H9 (cell line): ENCODE results near the gene KIAA1549. TPM values are rescaled to one million over a fixed set of nuclear protein-coding genes. Genes with fewer than 3 reads are reported as not detected.
A peak's percentile ranks its signal among the peaks of the same experiment; 100 is the strongest.

Experiments
- DNase-seq: peaks from one replicate; pipeline ENCODE4 v3.0.0-alpha.2; 2017
- H2AFZ ChIP-seq: one replicate; pipeline ENCODE4 v1.6.1; 2013; ENCODE audit warnings: mild to moderate bottlenecking, low read length, control low read depth, moderate library complexity
- H2AK5ac ChIP-seq: 2 replicates; pipeline ENCODE4 v1.6.1; 2013; ENCODE audit warnings: low read length, control low read depth, mixed read lengths; ENCODE audit not compliant: insufficient read length
- H2BK120ac ChIP-seq: one replicate; pipeline ENCODE4 v1.6.1; 2013; ENCODE audit warnings: low read depth, mild to moderate bottlenecking, low read length, control low read depth, inconsistent platforms; ENCODE audit not compliant: poor library complexity, severe bottlenecking
- H2BK12ac ChIP-seq: 2 replicates; pipeline ENCODE4 v1.6.1; 2013; ENCODE audit warnings: low read length, control low read depth, mixed read lengths, low read depth; ENCODE audit not compliant: insufficient read length
- H2BK15ac ChIP-seq: 2 replicates; pipeline ENCODE4 v1.6.1; 2013; ENCODE audit warnings: low read depth, low read length, control low read depth
- H2BK20ac ChIP-seq: one replicate; pipeline ENCODE4 v1.6.1; 2013; ENCODE audit warnings: low read depth, mild to moderate bottlenecking, low read length, control low read depth, inconsistent platforms; ENCODE audit not compliant: poor library complexity, severe bottlenecking
- H2BK5ac ChIP-seq: 2 replicates; pipeline ENCODE4 v1.6.1; 2013; ENCODE audit warnings: low read length, control low read depth, mixed read lengths; ENCODE audit not compliant: insufficient read length
- H3K14ac ChIP-seq: 2 replicates; pipeline ENCODE4 v1.6.1; 2013; ENCODE audit warnings: low read length, control low read depth; ENCODE audit not compliant: insufficient read depth
- H3K18ac ChIP-seq: 2 replicates; pipeline ENCODE4 v1.6.1; 2013; ENCODE audit warnings: low read depth, mild to moderate bottlenecking, mixed read lengths, low read length, control low read depth; ENCODE audit not compliant: insufficient read length
- H3K23ac ChIP-seq: 2 replicates; pipeline ENCODE4 v1.6.1; 2013; ENCODE audit warnings: low read length, control low read depth, mixed read lengths, low read depth; ENCODE audit not compliant: insufficient read length
- H3K23me2 ChIP-seq: 2 replicates; pipeline ENCODE4 v1.6.1; 2013; ENCODE audit warnings: low read depth, mild to moderate bottlenecking, mixed read lengths, low read length, control low read depth; ENCODE audit not compliant: insufficient read length, poor library complexity, severe bottlenecking
- H3K27ac ChIP-seq: 2 replicates; pipeline ENCODE4 v1.5.1; 2013; ENCODE audit warnings: low read length, control low read depth, mixed read lengths, low read depth; ENCODE audit not compliant: insufficient read length
- H3K27me3 ChIP-seq: 2 replicates; pipeline ENCODE4 v1.6.1; 2013; ENCODE audit warnings: low read length, control low read depth, inconsistent platforms; ENCODE audit not compliant: insufficient read depth
- H3K4ac ChIP-seq: 2 replicates; pipeline ENCODE4 v1.6.1; 2013; ENCODE audit warnings: low read depth, mild to moderate bottlenecking, control low read depth, inconsistent platforms, low read length, moderate library complexity
- H3K4me1 ChIP-seq: 2 replicates; pipeline ENCODE4 v1.6.1; 2013; ENCODE audit warnings: low read length, control low read depth, inconsistent platforms; ENCODE audit not compliant: insufficient read depth
- H3K4me2 ChIP-seq: 2 replicates; pipeline ENCODE4 v1.6.1; 2013; ENCODE audit warnings: low read length, control low read depth, mixed read lengths; ENCODE audit not compliant: insufficient read length, insufficient read depth
- H3K56ac ChIP-seq: 2 replicates; pipeline ENCODE4 v1.6.1; 2013; ENCODE audit warnings: low read depth, mild to moderate bottlenecking, mixed read lengths, low read length, control low read depth; ENCODE audit not compliant: insufficient read length
- H3K79me1 ChIP-seq: 2 replicates; pipeline ENCODE4 v1.6.1; 2013; ENCODE audit warnings: low read depth, mild to moderate bottlenecking, moderate library complexity, low read length, control low read depth, inconsistent platforms; ENCODE audit not compliant: insufficient read depth, poor library complexity, severe bottlenecking
- H3K79me2 ChIP-seq: 2 replicates; pipeline ENCODE4 v1.6.1; 2013; ENCODE audit warnings: low read length, control low read depth, inconsistent platforms; ENCODE audit not compliant: insufficient read depth
- H3K9ac ChIP-seq: 2 replicates; pipeline ENCODE4 v1.6.1; 2013; ENCODE audit warnings: low read length, control low read depth, mixed read lengths; ENCODE audit not compliant: insufficient read length; ENCODE audit errors: extremely low read depth
- H3K9me3 ChIP-seq: one replicate; pipeline ENCODE4 v1.6.1; 2013; ENCODE audit warnings: low read depth, low read length, inconsistent platforms; ENCODE audit not compliant: control insufficient read depth
- H3T11ph ChIP-seq: one replicate; pipeline ENCODE4 v1.6.1; 2013; ENCODE audit warnings: mild to moderate bottlenecking, low read length, control low read depth, inconsistent platforms
- H4K20me1 ChIP-seq: one replicate; pipeline ENCODE4 v1.6.1; 2013; ENCODE audit not compliant: control insufficient read depth, insufficient read length, insufficient read depth
- H4K5ac ChIP-seq: 2 replicates; pipeline ENCODE4 v1.6.1; 2013; ENCODE audit warnings: low read depth, mild to moderate bottlenecking, mixed read lengths, low read length, control low read depth; ENCODE audit not compliant: insufficient read length
- H4K8ac ChIP-seq: replicated peaks from 2 replicates; pipeline ENCODE4 v1.6.1; 2013; ENCODE audit warnings: low read length, control low read depth, mixed read lengths, low read depth; ENCODE audit not compliant: insufficient read length
- H4K91ac ChIP-seq: 2 replicates; pipeline ENCODE4 v1.6.1; 2013; ENCODE audit warnings: low read depth, mild to moderate bottlenecking, moderate library complexity, mixed read lengths, low read length, control low read depth; ENCODE audit not compliant: insufficient read length
- H3K27ac Mint-ChIP-seq, 3 experiments: 2 replicates in 2 of 3; 3 replicates in 1 of 3; pipeline ENCODE4 v1.8.0; 2020 to 2021; ENCODE audit warnings: mixed read lengths in 3 of 3, mild to moderate bottlenecking in 1 of 3, moderate library complexity in 1 of 3
- H3K27me3 Mint-ChIP-seq: 2 replicates; pipeline ENCODE4 v1.8.0; 2021; ENCODE audit warnings: low read depth, mild to moderate bottlenecking, moderate library complexity, mixed read lengths
- H3K36me3 Mint-ChIP-seq, 3 experiments: 2 replicates in 2 of 3; 3 replicates in 1 of 3; pipeline ENCODE4 v1.8.0; 2020 to 2021; ENCODE audit warnings: low read depth in 3 of 3, mixed read lengths in 3 of 3; ENCODE audit not compliant: insufficient read depth in 1 of 3
- H3K4me1 Mint-ChIP-seq, 2 experiments: 2 replicates each; pipeline ENCODE4 v1.8.0; 2020; ENCODE audit warnings: mixed read lengths in 2 of 2
- H3K4me3 Mint-ChIP-seq, 2 experiments: 2 replicates in 1 of 2; 3 replicates in 1 of 2; pipeline ENCODE4 v1.8.0; 2020 to 2021; ENCODE audit warnings: mild to moderate bottlenecking in 2 of 2, mixed read lengths in 2 of 2, moderate library complexity in 1 of 2
- H3K9me3 Mint-ChIP-seq, 2 experiments: 2 replicates in 1 of 2; 3 replicates in 1 of 2; pipeline ENCODE4 v1.8.0; 2020; ENCODE audit warnings: mild to moderate bottlenecking in 2 of 2, mixed read lengths in 2 of 2, moderate library complexity in 1 of 2
- WGBS: extraction: QIAGEN DNeasy Blood & Tissue Kit; methylation state at CpG from one replicate; pipeline ENCODE4 v1.1.7; 2013; ENCODE audit warnings: missing lambda C conversion rate, low lambda C conversion rate, mixed read lengths; ENCODE audit not compliant: insufficient read length; ENCODE audit errors: extremely low coverage; 5-methylcytosine and 5-hydroxymethylcytosine counted together
- total RNA-seq: library from RNA; stranded (reverse); gene quantifications from 2 replicates; pipeline ENCODE4 v1.2.1, GENCODE V29; 2021
- TF ChIP-seq, protein P1 (sequence below): fragments of 200-600 bp; sonication (generic); conservative IDR thresholded peaks from 3 replicates; pipeline ENCODE4 v1.8.0; 2021; ENCODE audit warnings: antibody characterized with exemption, mild to moderate bottlenecking

KIAA1549 gene
- total RNA-seq, 1 experiment from 2014 or later, result 11.9 TPM

- peaks cover 58 to 63% (median 61%) of the 10 kb centered on the region in 3 experiments for H3K36me3 Mint-ChIP-seq
- H3K4me1 ChIP-seq, result peaks cover 2% of the 10 kb centered on the region; the same call in 1 of the 2 replicates
These were observed 127.0 kb downstream of the KIAA1549 start for GRCh38 chr7:138854115-138854645.

More at GRCh38 chr7:138854115-138854645, 127.0 kb downstream of the KIAA1549 start:
- H3K9ac ChIP-seq, result no peak overlapping the region
- no peak overlapping the region for H3K56ac ChIP-seq
- no peaks in the 10 kb centered on the region for H3K27me3 ChIP-seq
- Mint-ChIP-seq H3K9me3 (peaks cover 9 to 10% of the 10 kb centered on the region in 2 experiments), H3K4me1 (peaks cover 35% of the 10 kb centered on the region in 2 experiments), H3K27ac (peak overlapping the region in 2 of 3 experiments; percentile 36 to 92; a peak in 2 of 7 replicates), H3K27me3 (no peaks in the 10 kb centered on the region), H3K4me3 (no peak overlapping the region)
- WGBS, result no CpG with 5 or more reads among the region's 5 CpGs
- H4K8ac ChIP-seq, result no peak overlapping the region
- H3K4ac ChIP-seq, result no peak overlapping the region
- H2BK12ac ChIP-seq, result no peak overlapping the region
- H2BK5ac ChIP-seq, result no peak overlapping the region
- H4K5ac ChIP-seq, result no peak overlapping the region
- H3K23ac ChIP-seq, result no peak overlapping the region
- H3K79me2 ChIP-seq, result no peaks in the 10 kb centered on the region
- no peaks in the 10 kb centered on the region for H3K23me2 ChIP-seq
- H3K9me3 ChIP-seq, result no peaks in the 10 kb centered on the region
- H3K14ac ChIP-seq, result no peak overlapping the region
- no peaks in the 10 kb centered on the region for H3K79me1 ChIP-seq
- H2BK20ac ChIP-seq, result no peak overlapping the region
- DNase-seq, result no peak
- no peak overlapping the region for H4K91ac ChIP-seq
- no peak overlapping the region for H3K18ac ChIP-seq
- no peak overlapping the region for H2AK5ac ChIP-seq
- no peak overlapping the region for H3K4me2 ChIP-seq
- H3T11ph ChIP-seq, result no peak overlapping the region
- no peak overlapping the region for H2BK120ac ChIP-seq
- no peak overlapping the region for H2BK15ac ChIP-seq
- H3K27ac ChIP-seq, result no peak overlapping the region
- no peak overlapping the region for H2AFZ ChIP-seq
- H4K20me1 ChIP-seq, result no peaks in the 10 kb centered on the region
- TF ChIP-seq, protein P1, sequence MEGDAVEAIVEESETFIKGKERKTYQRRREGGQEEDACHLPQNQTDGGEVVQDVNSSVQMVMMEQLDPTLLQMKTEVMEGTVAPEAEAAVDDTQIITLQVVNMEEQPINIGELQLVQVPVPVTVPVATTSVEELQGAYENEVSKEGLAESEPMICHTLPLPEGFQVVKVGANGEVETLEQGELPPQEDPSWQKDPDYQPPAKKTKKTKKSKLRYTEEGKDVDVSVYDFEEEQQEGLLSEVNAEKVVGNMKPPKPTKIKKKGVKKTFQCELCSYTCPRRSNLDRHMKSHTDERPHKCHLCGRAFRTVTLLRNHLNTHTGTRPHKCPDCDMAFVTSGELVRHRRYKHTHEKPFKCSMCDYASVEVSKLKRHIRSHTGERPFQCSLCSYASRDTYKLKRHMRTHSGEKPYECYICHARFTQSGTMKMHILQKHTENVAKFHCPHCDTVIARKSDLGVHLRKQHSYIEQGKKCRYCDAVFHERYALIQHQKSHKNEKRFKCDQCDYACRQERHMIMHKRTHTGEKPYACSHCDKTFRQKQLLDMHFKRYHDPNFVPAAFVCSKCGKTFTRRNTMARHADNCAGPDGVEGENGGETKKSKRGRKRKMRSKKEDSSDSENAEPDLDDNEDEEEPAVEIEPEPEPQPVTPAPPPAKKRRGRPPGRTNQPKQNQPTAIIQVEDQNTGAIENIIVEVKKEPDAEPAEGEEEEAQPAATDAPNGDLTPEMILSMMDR, result no peak
